CD4-positive, alpha-beta memory T cell (primary cell): ENCODE data around the gene IFFO2. TPM values are rescaled to one million over a fixed set of nuclear protein-coding genes. Genes with fewer than 3 reads are reported as not detected.

Source experiments
- CTCF ChIA-PET: fragments of 350-600 bp; sonication (Branson Sonifier 250); formaldehyde crosslinking; loops from one replicate; lab custom pipeline; 2021; ENCODE audit warnings: inconsistent platforms; ENCODE audit not compliant: partially characterized antibody; lab: Charles Lee
- POLR2A ChIA-PET: fragments of 350-600 bp; sonication (Branson Sonifier 250); formaldehyde crosslinking; loops from one replicate; lab custom pipeline; 2021; ENCODE audit not compliant: partially characterized antibody; lab: Charles Lee
- DNase-seq, 5 donors: peaks; one replicate each; pipeline versions ENCODE4 v3.0.0 to v3.0.0-alpha.2; 2020 to 2022; ENCODE audit warnings: mixed read lengths in 1 of 5
- H3K27ac ChIP-seq: one replicate; pipeline ENCODE4 v1.7.0; 2013; ENCODE audit warnings: low read depth, low read length
- H3K27me3 ChIP-seq: 2 replicates; pipeline ENCODE4 v1.7.0; 2013; ENCODE audit warnings: mild to moderate bottlenecking, low read length, moderate library complexity; ENCODE audit not compliant: insufficient read depth
- H3K36me3 ChIP-seq: 2 replicates; pipeline ENCODE4 v1.7.0; 2013; ENCODE audit warnings: mild to moderate bottlenecking, low read length, moderate library complexity; ENCODE audit not compliant: insufficient read depth
- H3K4me1 ChIP-seq: 2 replicates; pipeline ENCODE4 v1.7.0; 2013; ENCODE audit warnings: mild to moderate bottlenecking, low read length, moderate library complexity; ENCODE audit not compliant: insufficient read depth
- H3K4me3 ChIP-seq, 2 donors: one replicate each; pipeline ENCODE4 v1.7.0; 2013; ENCODE audit warnings: low read length in 2 of 2, mild to moderate bottlenecking in 1 of 2
- H3K9me3 ChIP-seq, 2 donors: one replicate each; pipeline ENCODE4 v1.7.0; 2013; ENCODE audit warnings: low read length in 2 of 2, control low read depth in 1 of 2; ENCODE audit not compliant: control insufficient read depth in 1 of 2
- H3K27ac Mint-ChIP-seq, 7 donors: one replicate each; pipeline ENCODE4 v1.8.0; 2020 to 2021; ENCODE audit warnings: mixed read lengths in 7 of 7, mild to moderate bottlenecking in 6 of 7, inconsistent platforms in 3 of 7, moderate library complexity in 3 of 7
- H3K27me3 Mint-ChIP-seq, 2 donors: one replicate each; pipeline ENCODE4 v1.8.0; 2020 to 2021; ENCODE audit warnings: mixed read lengths in 2 of 2
- H3K36me3 Mint-ChIP-seq, 2 donors: one replicate each; pipeline ENCODE4 v1.8.0; 2020 to 2021; ENCODE audit warnings: mixed read lengths in 2 of 2, inconsistent platforms in 1 of 2, mild to moderate bottlenecking in 1 of 2
- H3K4me1 Mint-ChIP-seq, 4 donors: one replicate each; pipeline ENCODE4 v1.8.0; 2020 to 2021; ENCODE audit warnings: mixed read lengths in 4 of 4, mild to moderate bottlenecking in 1 of 4
- H3K4me3 Mint-ChIP-seq, 8 donors: one replicate each; pipeline ENCODE4 v1.8.0; 2020 to 2021; ENCODE audit warnings: mixed read lengths in 8 of 8, mild to moderate bottlenecking in 7 of 8, moderate library complexity in 6 of 8, inconsistent platforms in 3 of 8
- H3K9me3 Mint-ChIP-seq, 8 donors: one replicate each; pipeline ENCODE4 v1.8.0; 2020 to 2021; ENCODE audit warnings: mixed read lengths in 8 of 8, mild to moderate bottlenecking in 5 of 8, inconsistent platforms in 3 of 8, moderate library complexity in 1 of 8
- intact Hi-C: fragments of 100-400 bp; cut with micrococcal nuclease; formaldehyde crosslinking; loops from one replicate; pipeline ENCODE4 v1.15.1; 2023
- polyA plus RNA-seq, 2 donors: library from polyadenylated mRNA; unstranded; fragments of 300-500 nt; fragmentation: Illumina TruSeq; gene quantifications; one replicate each; pipeline ENCODE4 v1.2.3, GENCODE V29; 2021
- total RNA-seq, 2 experiments: library from RNA; stranded (reverse); gene quantifications; one replicate each; pipeline ENCODE4 v1.2.3, GENCODE V29; 2021

The IFFO2 gene
- total and polyA plus RNA-seq, 4 experiments from 2014 or later = 1.3 to 41.3 (median 22.1) TPM

GRCh38 chr1:18957532-18958300 is 1.2 kb upstream of the IFFO2 start:
- POLR2A ChIA-PET = interaction anchor here (1.3 to 20.6 kb wide), 11 partner anchors 9 to 117 kb away, joined by 3 to 599 read pairs (median 21); partner anchors contain the start of gene ALDH4A1
- Histone ChIP-seq H3K36me3 (no peaks in the 10 kb centered on the region), H3K4me3 (peak overlapping the region in 1 of 2 donors; percentile 50), H3K4me1 (peaks cover 44% of the 10 kb centered on the region), H3K27me3 (no peaks in the 10 kb centered on the region), H3K9me3 (no peaks in the 10 kb centered on the region), H3K27ac (no peak overlapping the region)
- Mint-ChIP-seq H3K36me3 (peaks cover under 1 to 21% of the 10 kb centered on the region in 2 donors), H3K4me1 (peaks cover 20 to 54% (median 36%) of the 10 kb centered on the region in 4 donors), H3K9me3 (peaks cover 0 to 1% (median 0%) of the 10 kb centered on the region in 8 donors), H3K27me3 (no peaks in the 10 kb centered on the region), H3K4me3 (peak overlapping the region; percentile 75 to 93 (median 84)), H3K27ac (peak overlapping the region; percentile 6 to 94 (median 80))
- DNase-seq = peak in 4 of 5 donors; percentile 34 to 50 (median 42)
- intact Hi-C loops = loop anchor here (2.0 to 5.0 kb wide), 2 partner anchors 117 to 255 kb away; partner anchors contain the start of gene UBR4
- CTCF ChIA-PET = interaction anchor here (0.8 to 12.4 kb wide), 7 partner anchors 9 to 74 kb away, joined by 3 to 206 read pairs (median 4); no protein-coding TSS in a partner anchor

- Mint-ChIP-seq H3K27ac (peak overlapping the region in 5 of 7 donors; percentile 78 to 86 (median 80)), H3K4me1 (peaks cover 26 to 60% (median 42%) of the 10 kb centered on the region in 4 donors), H3K27me3 (no peaks in the 10 kb centered on the region), H3K4me3 (peak overlapping the region; percentile 79 to 93 (median 84)), H3K9me3 (peaks cover 0 to 1% (median 0%) of the 10 kb centered on the region in 8 donors), H3K36me3 (peaks cover 3 to 27% of the 10 kb centered on the region in 2 donors)
- Histone ChIP-seq H3K4me3 (peak overlapping the region in 1 of 2 donors; percentile 50), H3K9me3 (no peaks in the 10 kb centered on the region), H3K4me1 (peaks cover 49% of the 10 kb centered on the region), H3K27me3 (no peaks in the 10 kb centered on the region), H3K36me3 (no peaks in the 10 kb centered on the region), H3K27ac (peak overlapping the region; percentile 45)
- ChIA-PET CTCF (interaction anchor here (0.6 to 12.4 kb wide), 10 partner anchors 8 to 73 kb away, joined by 3 to 206 read pairs (median 4); no protein-coding TSS in a partner anchor), POLR2A (interaction anchor here (0.7 to 20.6 kb wide), 12 partner anchors 8 to 117 kb away, joined by 3 to 599 read pairs (median 18); partner anchors contain the start of gene ALDH4A1)
- peak in 1 of 5 donors; percentile 50 for DNase-seq
- intact Hi-C loops = loop anchor here (2.0 to 5.0 kb wide), 2 partner anchors 118 to 255 kb away; partner anchors contain the start of gene UBR4
Measured at GRCh38 chr1:18957136-18957521, 653 bp upstream of the IFFO2 start.

- ChIA-PET POLR2A (interaction anchor here (0.7 to 20.6 kb wide), 18 partner anchors 8 to 641 kb away, joined by 3 to 599 read pairs (median 6); partner anchors contain the start of gene ALDH4A1), CTCF (interaction anchor here (2.1 to 12.4 kb wide), 3 partner anchors 17 to 45 kb away, joined by 7 to 206 read pairs (median 143); no protein-coding TSS in a partner anchor)
- H3K4me3 Mint-ChIP-seq = peak overlapping the region; percentile 93 to 98 (median 94)
- H3K27me3 Mint-ChIP-seq = no peaks in the 10 kb centered on the region
- Histone ChIP-seq H3K4me3 (peak overlapping the region; percentile 58 to 74), H3K9me3 (no peaks in the 10 kb centered on the region), H3K36me3 (no peaks in the 10 kb centered on the region), H3K4me1 (peaks cover 65% of the 10 kb centered on the region), H3K27ac (peak overlapping the region; percentile 98), H3K27me3 (no peaks in the 10 kb centered on the region)
- peaks cover 3 to 33% of the 10 kb centered on the region in 2 donors for H3K36me3 Mint-ChIP-seq
- H3K4me1 Mint-ChIP-seq = peaks cover 33 to 75% (median 52%) of the 10 kb centered on the region in 4 donors
- H3K9me3 Mint-ChIP-seq = peaks cover 0 to 1% (median 0%) of the 10 kb centered on the region in 8 donors
- intact Hi-C loops = loop anchor here (1.0 to 5.0 kb wide), 6 partner anchors 17 to 257 kb away; partner anchors contain the start of genes ALDH4A1 and UBR4
- DNase-seq = peak; percentile 60 to 85 (median 62)
- H3K27ac Mint-ChIP-seq = peak overlapping the region; percentile 98 to 100 (median 100)
Measured at GRCh38 chr1:18955441-18956192, 859 bp downstream of the IFFO2 start.

- H3K27me3 ChIP-seq = no peaks in the 10 kb centered on the region
- intact Hi-C loops = loop anchor here (5.0 kb wide), 1 partner anchor 257 kb away; the partner anchor contains the start of gene UBR4
- DNase-seq = no peak
- peak overlapping the region; percentile 98 for H3K27ac ChIP-seq
- Mint-ChIP-seq H3K36me3 (peaks cover 3 to 33% of the 10 kb centered on the region in 2 donors), H3K27me3 (no peaks in the 10 kb centered on the region), H3K4me3 (peak overlapping the region; percentile 93 to 98 (median 94)), H3K27ac (peak overlapping the region; percentile 98 to 100 (median 100)), H3K4me1 (peaks cover 36 to 76% (median 56%) of the 10 kb centered on the region in 4 donors), H3K9me3 (peaks cover 0 to 1% (median 0%) of the 10 kb centered on the region in 8 donors)
- ChIA-PET CTCF (interaction anchor here (2.1 to 12.4 kb wide), 3 partner anchors 17 to 45 kb away, joined by 7 to 206 read pairs (median 143); no protein-coding TSS in a partner anchor), POLR2A (interaction anchor here (1.3 to 20.6 kb wide), 14 partner anchors 9 to 120 kb away, joined by 3 to 599 read pairs (median 7); partner anchors contain the start of gene ALDH4A1)
- H3K4me1 ChIP-seq = peaks cover 70% of the 10 kb centered on the region
- peak overlapping the region; percentile 58 to 74 for H3K4me3 ChIP-seq
- H3K9me3 ChIP-seq = no peaks in the 10 kb centered on the region
- no peaks in the 10 kb centered on the region for H3K36me3 ChIP-seq
Measured at GRCh38 chr1:18955131-18955440, 1.4 kb downstream of the IFFO2 start.

GRCh38 chr1:18954270-18955071 is 2.0 kb downstream of the IFFO2 start:
- POLR2A ChIA-PET = interaction anchor here (1.0 to 20.6 kb wide), 13 partner anchors 13 to 120 kb away, joined by 3 to 599 read pairs (median 6); partner anchors contain the start of gene ALDH4A1
- Histone ChIP-seq H3K4me3 (peak overlapping the region; percentile 58 to 74), H3K27me3 (no peaks in the 10 kb centered on the region), H3K9me3 (no peaks in the 10 kb centered on the region), H3K27ac (peak overlapping the region; percentile 98), H3K36me3 (no peaks in the 10 kb centered on the region), H3K4me1 (peaks cover 76% of the 10 kb centered on the region)
- CTCF ChIA-PET = interaction anchor here (0.9 to 12.4 kb wide), 3 partner anchors 19 to 44 kb away, joined by 4 to 206 read pairs (median 143); no protein-coding TSS in a partner anchor
- peak overlapping the region; percentile 98 to 100 (median 100) for H3K27ac Mint-ChIP-seq
- H3K27me3 Mint-ChIP-seq = no peaks in the 10 kb centered on the region
- H3K4me1 Mint-ChIP-seq = peaks cover 42 to 82% (median 62%) of the 10 kb centered on the region in 4 donors
- no peak for DNase-seq
- intact Hi-C loops = loop anchor here (5.0 kb wide), 1 partner anchor 258 kb away; the partner anchor contains the start of gene UBR4
- H3K4me3 Mint-ChIP-seq = peak overlapping the region; percentile 93 to 98 (median 94)
- peaks cover 0 to 1% (median 0%) of the 10 kb centered on the region in 8 donors for H3K9me3 Mint-ChIP-seq
- peaks cover 3 to 33% of the 10 kb centered on the region in 2 donors for H3K36me3 Mint-ChIP-seq
